Effector memory CD4-positive, alpha-beta T cell (primary cell): ENCODE data around the gene RCL1.

ENCODE experiments used
- DNase-seq, 3 donors: peaks; one replicate each; pipeline ENCODE4 v3.0.0-alpha.2; 2020
- H3K27ac ChIP-seq: 2 replicates; pipeline ENCODE4 v1.7.0; 2013; ENCODE audit warnings: mild to moderate bottlenecking, low read length, moderate library complexity; ENCODE audit not compliant: insufficient read depth, poor library complexity, severe bottlenecking
- H3K27me3 ChIP-seq: replicated peaks from 2 replicates; pipeline ENCODE4 v1.7.0; 2013; ENCODE audit warnings: mild to moderate bottlenecking, low read length; ENCODE audit not compliant: insufficient read depth, control insufficient read depth, poor library complexity, severe bottlenecking
- H3K36me3 ChIP-seq: 2 replicates; pipeline ENCODE4 v1.7.0; 2013; ENCODE audit warnings: mild to moderate bottlenecking, low read length, moderate library complexity; ENCODE audit not compliant: control insufficient read depth, insufficient read depth
- H3K4me1 ChIP-seq: 2 replicates; pipeline ENCODE4 v1.7.0; 2013; ENCODE audit warnings: low read length, mild to moderate bottlenecking; ENCODE audit not compliant: control insufficient read depth, insufficient read depth, poor library complexity, severe bottlenecking
- H3K4me3 ChIP-seq: 2 replicates; pipeline ENCODE4 v1.7.0; 2013; ENCODE audit warnings: low read length, low read depth, mild to moderate bottlenecking; ENCODE audit not compliant: insufficient read depth, poor library complexity, severe bottlenecking
- H3K9me3 ChIP-seq: 2 replicates; pipeline ENCODE4 v1.7.0; 2013; ENCODE audit warnings: mild to moderate bottlenecking, low read length, moderate library complexity; ENCODE audit not compliant: control insufficient read depth

Gene RCL1

GRCh38 chr9:4855841-4856240 is 63.1 kb downstream of the RCL1 start:
- Histone ChIP-seq H3K27ac (no peak overlapping the region), H3K4me3 (no peak overlapping the region), H3K27me3 (no peaks in the 10 kb centered on the region), H3K36me3 (peaks cover 22% of the 10 kb centered on the region), H3K4me1 (no peaks in the 10 kb centered on the region), H3K9me3 (no peaks in the 10 kb centered on the region)
- no peak for DNase-seq

GRCh38 chr9:4857163-4857810 is 64.5 kb downstream of the RCL1 start:
- no peaks in the 10 kb centered on the region for H3K27me3 ChIP-seq
- H3K9me3 ChIP-seq: no peaks in the 10 kb centered on the region
- no peak overlapping the region for H3K4me3 ChIP-seq
- H3K36me3 ChIP-seq: peaks cover 23% of the 10 kb centered on the region
- H3K4me1 ChIP-seq: no peaks in the 10 kb centered on the region
- H3K27ac ChIP-seq: no peak overlapping the region
- DNase-seq: no peak

GRCh38 chr9:4859035-4859434 is 66.3 kb downstream of the RCL1 start:
- Histone ChIP-seq H3K9me3 (no peaks in the 10 kb centered on the region), H3K4me3 (no peak overlapping the region), H3K4me1 (no peaks in the 10 kb centered on the region), H3K27me3 (no peaks in the 10 kb centered on the region), H3K27ac (no peak overlapping the region), H3K36me3 (peaks cover 19% of the 10 kb centered on the region)
- DNase-seq: no peak

GRCh38 chr9:4860383-4860782 is 67.6 kb downstream of the RCL1 start:
- H3K36me3 ChIP-seq: peaks cover 19% of the 10 kb centered on the region
- no peak overlapping the region for H3K27ac ChIP-seq
- no peak for DNase-seq
- no peaks in the 10 kb centered on the region for H3K27me3 ChIP-seq
- no peaks in the 10 kb centered on the region for H3K9me3 ChIP-seq
- H3K4me1 ChIP-seq: no peaks in the 10 kb centered on the region
- no peak overlapping the region for H3K4me3 ChIP-seq

GRCh38 chr9:4861145-4861544 is 68.4 kb downstream of the RCL1 start:
- no peak overlapping the region for H3K27ac ChIP-seq
- DNase-seq: no peak
- H3K4me1 ChIP-seq: no peaks in the 10 kb centered on the region
- H3K36me3 ChIP-seq: peaks cover 19% of the 10 kb centered on the region
- no peaks in the 10 kb centered on the region for H3K27me3 ChIP-seq
- H3K4me3 ChIP-seq: no peak overlapping the region
- H3K9me3 ChIP-seq: no peaks in the 10 kb centered on the region

GRCh38 chr9:4861736-4862451 is 69.2 kb downstream of the RCL1 start:
- H3K27me3 ChIP-seq: no peaks in the 10 kb centered on the region
- peaks cover 19% of the 10 kb centered on the region for H3K36me3 ChIP-seq
- H3K9me3 ChIP-seq: no peaks in the 10 kb centered on the region
- DNase-seq: no peak
- no peaks in the 10 kb centered on the region for H3K4me1 ChIP-seq
- no peak overlapping the region for H3K27ac ChIP-seq
- no peak overlapping the region for H3K4me3 ChIP-seq

- DNase-seq: no peak
- no peak overlapping the region for H3K27ac ChIP-seq
- peaks cover 19% of the 10 kb centered on the region for H3K36me3 ChIP-seq
- H3K9me3 ChIP-seq: no peaks in the 10 kb centered on the region
- no peaks in the 10 kb centered on the region for H3K4me1 ChIP-seq
- H3K4me3 ChIP-seq: no peak overlapping the region
- no peaks in the 10 kb centered on the region for H3K27me3 ChIP-seq
Measured at GRCh38 chr9:4862506-4863250, 69.9 kb downstream of the RCL1 start.

- H3K27me3 ChIP-seq: no peaks in the 10 kb centered on the region
- DNase-seq: no peak
Measured at GRCh38 chr9:4864234-4864661, 71.5 kb downstream of the RCL1 start.

GRCh38 chr9:4864698-4865097 is 72.0 kb downstream of the RCL1 start:
- no peak overlapping the region for H3K4me3 ChIP-seq
- no peaks in the 10 kb centered on the region for H3K27me3 ChIP-seq
- H3K36me3 ChIP-seq: peaks cover 15% of the 10 kb centered on the region
- no peaks in the 10 kb centered on the region for H3K4me1 ChIP-seq
- no peaks in the 10 kb centered on the region for H3K9me3 ChIP-seq
- no peak for DNase-seq
- H3K27ac ChIP-seq: no peak overlapping the region

More at GRCh38 chr9:4864234-4864661, 71.5 kb downstream of the RCL1 start:
- Histone ChIP-seq H3K27ac (no peak overlapping the region), H3K4me1 (no peaks in the 10 kb centered on the region), H3K36me3 (peaks cover 15% of the 10 kb centered on the region), H3K9me3 (no peaks in the 10 kb centered on the region), H3K4me3 (no peak overlapping the region)

GRCh38 chr9:4865681-4866080 is 72.9 kb downstream of the RCL1 start:
- Histone ChIP-seq H3K27me3 (no peaks in the 10 kb centered on the region), H3K36me3 (peaks cover 7% of the 10 kb centered on the region), H3K9me3 (no peaks in the 10 kb centered on the region), H3K4me3 (no peak overlapping the region), H3K27ac (no peak overlapping the region), H3K4me1 (no peaks in the 10 kb centered on the region)
- no peak for DNase-seq
